Measurements from ENCODE around the gene RGL1.
"Not testable (repeated sequence)": the region's sequence is repeated elsewhere in the genome, so short reads cannot be mapped to it uniquely, and the experiment has no call there.

RGL1 gene

DNA sequence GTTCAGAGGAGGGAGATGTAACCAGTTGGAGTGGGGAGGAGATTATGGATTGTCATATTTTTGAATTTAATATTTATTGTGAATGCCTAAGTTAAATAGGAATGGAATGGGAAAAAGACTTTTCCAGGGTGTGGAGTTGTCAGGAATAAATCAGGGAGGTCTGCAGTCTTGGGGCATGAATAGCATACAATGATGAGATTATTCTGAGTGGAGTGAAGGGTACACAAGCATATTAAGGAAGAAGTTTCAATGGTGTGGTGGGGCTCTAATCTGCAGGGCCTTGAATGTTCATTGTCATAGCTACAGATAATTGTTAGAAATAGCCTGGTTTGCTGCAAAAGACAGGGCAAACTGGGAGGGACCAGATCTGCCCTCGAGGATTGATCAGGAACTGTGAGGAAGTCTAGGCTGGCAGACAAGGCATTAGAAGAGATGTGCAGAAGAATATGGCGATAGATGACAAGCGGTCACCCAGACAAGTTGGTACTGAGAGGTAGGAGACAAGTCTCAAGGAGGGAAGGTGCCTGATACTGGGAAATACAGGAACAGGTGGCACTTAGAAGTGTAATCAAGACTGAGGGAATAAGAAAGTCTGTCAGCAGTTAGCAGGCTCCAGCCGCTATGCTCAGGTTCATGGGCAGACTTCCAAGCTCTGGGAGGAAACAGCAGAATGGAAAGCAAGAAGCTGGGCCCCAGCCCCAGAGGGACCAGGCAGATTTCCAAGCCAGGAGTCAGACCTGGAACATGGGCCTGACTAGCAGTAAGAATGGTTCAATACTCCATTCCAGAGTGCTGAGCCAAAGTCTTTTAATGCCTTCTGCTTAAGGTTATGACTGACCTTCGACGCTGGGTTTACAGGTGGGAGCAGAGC is 20.9 kb upstream of the RGL1 start:
- no peak for DNase-seq (ENCODE audit: low read depth)
- H3K4me3 ChIP-seq (ENCODE audit: control insufficient read depth, low read depth, low read length) = no peak overlapping the region
- TF ChIP-seq, protein P1, sequence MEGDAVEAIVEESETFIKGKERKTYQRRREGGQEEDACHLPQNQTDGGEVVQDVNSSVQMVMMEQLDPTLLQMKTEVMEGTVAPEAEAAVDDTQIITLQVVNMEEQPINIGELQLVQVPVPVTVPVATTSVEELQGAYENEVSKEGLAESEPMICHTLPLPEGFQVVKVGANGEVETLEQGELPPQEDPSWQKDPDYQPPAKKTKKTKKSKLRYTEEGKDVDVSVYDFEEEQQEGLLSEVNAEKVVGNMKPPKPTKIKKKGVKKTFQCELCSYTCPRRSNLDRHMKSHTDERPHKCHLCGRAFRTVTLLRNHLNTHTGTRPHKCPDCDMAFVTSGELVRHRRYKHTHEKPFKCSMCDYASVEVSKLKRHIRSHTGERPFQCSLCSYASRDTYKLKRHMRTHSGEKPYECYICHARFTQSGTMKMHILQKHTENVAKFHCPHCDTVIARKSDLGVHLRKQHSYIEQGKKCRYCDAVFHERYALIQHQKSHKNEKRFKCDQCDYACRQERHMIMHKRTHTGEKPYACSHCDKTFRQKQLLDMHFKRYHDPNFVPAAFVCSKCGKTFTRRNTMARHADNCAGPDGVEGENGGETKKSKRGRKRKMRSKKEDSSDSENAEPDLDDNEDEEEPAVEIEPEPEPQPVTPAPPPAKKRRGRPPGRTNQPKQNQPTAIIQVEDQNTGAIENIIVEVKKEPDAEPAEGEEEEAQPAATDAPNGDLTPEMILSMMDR (IDR thresholded peaks at IDR 0.05; ENCODE audit: control insufficient read depth, insufficient read depth, low read depth, low read length, missing control alignments) = no peak

DNA sequence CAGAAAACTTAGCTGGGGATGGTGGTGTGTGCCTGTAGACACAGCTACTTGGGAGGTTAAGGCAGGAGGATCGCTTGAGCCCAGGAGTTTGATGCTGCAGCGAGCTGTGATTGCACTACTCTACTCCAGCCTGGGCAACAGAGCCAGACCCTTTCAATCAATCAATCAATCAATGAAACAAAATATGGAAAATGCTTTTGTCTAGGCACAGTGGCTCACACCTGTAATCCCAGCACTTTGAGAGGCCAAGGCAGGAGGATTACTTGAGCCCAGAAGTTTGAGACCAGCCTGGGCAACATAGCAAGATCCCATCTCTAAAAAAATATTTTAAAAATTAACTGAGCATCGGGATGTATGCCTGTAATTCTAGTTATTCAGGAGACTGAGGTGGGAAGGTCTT is 19.0 kb upstream of the RGL1 start:
- not testable (repeated sequence) for H3K4me3 ChIP-seq (ENCODE audit: control insufficient read depth, low read depth, low read length); DNase-seq (ENCODE audit: low read depth)

DNA sequence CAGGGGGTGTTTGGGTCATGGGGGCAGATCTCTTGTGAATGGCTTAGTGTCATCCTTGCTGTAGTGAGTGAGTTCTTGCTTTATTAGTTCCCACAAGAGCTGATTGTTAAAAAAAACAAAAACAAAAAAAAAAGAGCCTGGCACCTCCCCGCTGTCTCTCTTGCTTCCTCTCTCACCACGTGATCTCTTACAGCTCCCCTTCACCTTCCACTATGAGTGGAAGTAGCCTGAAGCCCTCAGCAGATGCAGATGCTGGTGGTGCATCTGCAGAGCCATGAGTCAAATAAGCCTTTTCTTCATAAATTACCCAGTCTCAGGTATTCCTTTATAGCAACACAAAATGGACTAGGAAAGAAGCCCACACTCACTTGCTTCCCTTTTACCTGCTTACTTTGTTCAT is 17.2 kb upstream of the RGL1 start:
- DNase-seq (ENCODE audit: low read depth) = no peak
- TF ChIP-seq, protein P1 (IDR thresholded peaks at IDR 0.05; ENCODE audit: control insufficient read depth, insufficient read depth, low read depth, low read length, missing control alignments) = no peak
- H3K4me3 ChIP-seq (ENCODE audit: control insufficient read depth, low read depth, low read length) = no peak overlapping the region

DNA sequence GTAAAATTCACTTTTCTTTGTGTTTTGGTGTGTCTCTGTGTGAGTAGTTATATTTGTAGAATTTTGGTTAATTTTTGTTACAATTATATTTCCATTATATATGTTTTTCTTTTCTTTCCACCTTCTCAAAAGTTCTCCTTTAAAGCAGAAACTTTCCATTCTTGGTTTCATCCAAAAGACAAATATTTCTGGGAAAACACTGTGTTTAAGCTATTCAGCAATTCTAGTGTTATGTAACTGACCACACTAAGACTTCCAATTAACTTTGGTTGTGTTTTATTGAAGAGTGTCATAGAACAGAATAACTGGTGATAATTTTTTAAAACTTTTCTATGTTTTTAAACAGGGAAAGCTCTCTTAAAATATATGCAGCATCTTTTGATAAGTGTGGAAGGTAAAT is 13.6 kb upstream of the RGL1 start:
- DNase-seq (ENCODE audit: low read depth) = no peak
- H3K4me3 ChIP-seq (ENCODE audit: control insufficient read depth, low read depth, low read length) = no peak overlapping the region
- TF ChIP-seq, protein P1 (IDR thresholded peaks at IDR 0.05; ENCODE audit: control insufficient read depth, insufficient read depth, low read depth, low read length, missing control alignments) = no peak

DNA sequence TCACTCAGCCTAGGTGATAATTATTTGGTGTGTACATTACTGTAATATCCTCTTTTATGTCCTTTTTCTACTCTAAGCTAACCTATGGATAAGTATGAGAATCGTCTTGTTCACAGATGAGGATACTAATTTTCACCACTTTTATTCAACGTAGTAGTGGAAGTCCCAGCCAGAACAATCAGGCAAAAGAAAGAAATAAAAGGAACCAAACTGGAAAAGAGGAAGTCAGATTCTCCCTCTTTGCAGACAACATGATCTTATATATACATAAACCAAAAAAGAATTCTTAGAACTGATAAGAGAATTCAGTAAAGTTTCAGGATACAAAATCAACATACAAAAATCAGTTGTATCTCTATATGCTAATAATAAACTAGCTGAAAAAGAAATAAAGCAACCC is 12.6 kb upstream of the RGL1 start:
- H3K4me3 ChIP-seq (ENCODE audit: control insufficient read depth, low read depth, low read length) = no peak overlapping the region
- TF ChIP-seq, protein P1 (IDR thresholded peaks at IDR 0.05; ENCODE audit: control insufficient read depth, insufficient read depth, low read depth, low read length, missing control alignments) = no peak
- no peak for DNase-seq (ENCODE audit: low read depth)

DNA sequence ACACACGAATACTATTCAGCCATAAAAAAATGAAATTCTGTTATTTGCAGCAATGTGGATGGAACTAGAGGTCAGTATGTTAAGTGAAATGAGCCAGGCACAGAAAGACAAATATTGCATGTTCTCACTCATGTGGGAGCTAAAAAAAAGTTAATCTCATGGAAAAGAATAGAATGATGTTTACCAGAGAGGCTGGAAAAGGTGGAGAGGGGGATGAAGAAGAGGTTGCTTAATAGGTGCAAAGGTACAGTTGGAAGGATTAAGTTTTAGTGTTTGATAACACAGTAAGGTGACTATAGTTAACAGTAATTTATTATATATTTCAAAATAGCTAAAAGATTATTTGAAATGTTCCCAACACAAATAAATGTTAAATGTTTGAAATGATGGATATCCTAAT is 10.8 kb upstream of the RGL1 start:
- DNase-seq (ENCODE audit: low read depth) = no peak
- TF ChIP-seq, protein P1 (IDR thresholded peaks at IDR 0.05; ENCODE audit: control insufficient read depth, insufficient read depth, low read depth, low read length, missing control alignments) = no peak
- H3K4me3 ChIP-seq (ENCODE audit: control insufficient read depth, low read depth, low read length) = no peak overlapping the region

DNA sequence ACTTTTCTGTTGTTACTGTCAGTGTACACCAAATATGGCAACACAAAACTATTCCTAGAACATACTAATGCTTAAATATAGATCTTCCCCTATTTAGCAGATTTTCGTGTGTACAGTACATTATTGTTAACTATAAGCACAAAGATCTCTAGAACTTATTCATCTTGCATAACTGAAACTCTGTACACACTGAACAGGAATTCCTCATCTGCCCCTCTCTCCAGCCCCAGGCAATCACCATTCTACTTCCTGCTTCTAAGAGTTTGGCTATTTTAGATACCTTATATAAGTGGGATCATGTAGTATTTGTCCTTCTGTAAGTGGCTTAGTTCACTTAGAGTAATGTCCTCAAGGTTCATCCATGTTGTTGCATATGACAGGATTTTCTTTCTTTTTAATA is 4.5 kb upstream of the RGL1 start:
- TF ChIP-seq, protein P1 (IDR thresholded peaks at IDR 0.05; ENCODE audit: control insufficient read depth, insufficient read depth, low read depth, low read length, missing control alignments) = no peak
- DNase-seq (ENCODE audit: low read depth) = no peak
- no peak overlapping the region for H3K4me3 ChIP-seq (ENCODE audit: control insufficient read depth, low read depth, low read length)

All from AG09309 (cell line).